HG02763 (cell line): ENCODE data around the gene FMR1NB.
A peak's percentile ranks its signal among the peaks of the same experiment; 100 is the strongest.

Source experiments
- ATAC-seq: cut with Tn5 transposase; IDR thresholded peaks from one replicate; pipeline ENCODE4 v1.9.1; 2021; ENCODE audit warnings: mild to moderate bottlenecking, moderate library complexity; ENCODE audit not compliant: unreplicated experiment

FMR1NB gene, protein sequence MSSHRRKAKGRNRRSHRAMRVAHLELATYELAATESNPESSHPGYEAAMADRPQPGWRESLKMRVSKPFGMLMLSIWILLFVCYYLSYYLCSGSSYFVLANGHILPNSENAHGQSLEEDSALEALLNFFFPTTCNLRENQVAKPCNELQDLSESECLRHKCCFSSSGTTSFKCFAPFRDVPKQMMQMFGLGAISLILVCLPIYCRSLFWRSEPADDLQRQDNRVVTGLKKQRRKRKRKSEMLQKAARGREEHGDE

DNA sequence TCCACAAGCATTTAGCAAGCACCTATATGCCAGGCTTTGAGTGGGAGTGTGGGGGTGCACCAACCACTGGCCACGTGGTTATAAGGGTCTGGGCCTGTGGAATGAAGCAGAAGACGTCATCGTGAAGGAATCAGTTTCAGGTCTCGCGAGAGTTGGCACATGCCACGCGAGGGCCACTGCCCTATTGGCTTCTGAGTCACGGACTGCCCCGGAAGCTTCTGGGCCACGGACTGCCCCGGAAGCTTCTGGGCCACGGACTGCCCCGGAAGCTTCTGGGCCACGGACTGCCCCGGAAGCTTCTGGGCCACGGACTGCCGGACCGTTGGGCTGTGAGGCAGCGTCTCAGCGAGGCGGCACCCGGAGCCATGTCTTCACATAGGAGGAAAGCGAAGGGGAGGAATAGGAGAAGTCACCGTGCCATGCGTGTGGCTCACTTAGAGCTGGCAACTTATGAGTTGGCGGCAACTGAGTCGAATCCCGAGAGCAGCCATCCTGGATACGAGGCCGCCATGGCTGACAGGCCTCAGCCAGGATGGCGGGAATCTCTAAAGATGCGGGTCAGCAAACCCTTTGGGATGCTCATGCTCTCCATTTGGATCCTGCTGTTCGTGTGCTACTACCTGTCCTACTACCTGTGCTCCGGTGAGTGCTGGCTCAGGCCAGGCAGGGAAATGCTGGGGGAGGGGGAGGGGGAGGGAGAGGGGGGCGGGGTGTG, at the start of gene FMR1NB:
FMR1NB (plus strand) TSS at position 300 of the 715 bp plus-strand sequence; CDS start at position 366, 66 bp downstream.
- no peak for ATAC-seq

DNA sequence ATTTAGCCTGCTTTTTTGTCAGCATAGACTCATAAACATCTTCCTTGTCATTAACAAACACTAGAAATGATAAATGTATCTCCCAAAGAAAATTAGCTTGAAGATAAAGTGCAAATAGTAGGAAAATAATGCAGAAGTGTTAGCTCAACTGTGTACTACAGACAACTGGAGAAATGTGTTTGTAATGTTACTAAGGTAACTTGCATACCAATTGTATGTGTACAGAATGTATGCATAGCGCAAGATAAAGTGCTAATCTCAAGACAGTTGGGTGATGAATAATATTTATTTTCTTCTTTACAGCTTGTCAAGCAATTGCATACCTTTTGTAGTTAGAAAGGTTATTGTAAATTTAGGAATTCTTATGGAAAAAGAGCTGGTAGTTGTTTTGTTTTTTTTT, 47.3 kb upstream of the FMR1NB start:
- no peak for ATAC-seq

DNA sequence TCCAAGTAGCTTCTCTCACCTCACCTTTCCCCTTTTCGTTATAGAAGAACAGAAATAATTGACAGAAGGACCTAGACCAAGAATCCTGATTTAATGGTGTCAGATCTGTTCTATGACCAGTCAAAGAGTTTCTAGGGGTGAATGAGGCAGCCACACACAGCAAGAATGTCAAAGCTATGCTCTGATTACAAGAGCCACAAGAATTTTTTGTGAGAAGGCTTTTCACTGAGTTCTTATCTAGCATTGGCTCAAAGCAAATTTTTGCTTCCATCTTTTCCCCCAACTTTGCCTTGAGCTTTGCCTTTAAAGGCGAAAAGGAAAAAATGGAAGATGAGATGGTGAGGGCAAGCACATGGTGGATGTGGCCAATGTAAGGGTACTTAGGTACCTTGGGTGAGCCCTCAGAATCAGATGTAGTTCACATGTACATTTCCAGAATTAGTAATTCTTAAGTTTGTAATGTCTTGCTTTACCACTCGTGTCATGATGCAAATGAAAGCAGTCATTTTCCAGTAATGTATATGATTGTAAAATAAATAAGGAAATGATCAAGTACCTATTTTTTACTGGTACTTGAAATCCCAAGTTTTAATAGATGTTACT, 45.9 kb upstream of the FMR1NB start:
- no peak for ATAC-seq

DNA sequence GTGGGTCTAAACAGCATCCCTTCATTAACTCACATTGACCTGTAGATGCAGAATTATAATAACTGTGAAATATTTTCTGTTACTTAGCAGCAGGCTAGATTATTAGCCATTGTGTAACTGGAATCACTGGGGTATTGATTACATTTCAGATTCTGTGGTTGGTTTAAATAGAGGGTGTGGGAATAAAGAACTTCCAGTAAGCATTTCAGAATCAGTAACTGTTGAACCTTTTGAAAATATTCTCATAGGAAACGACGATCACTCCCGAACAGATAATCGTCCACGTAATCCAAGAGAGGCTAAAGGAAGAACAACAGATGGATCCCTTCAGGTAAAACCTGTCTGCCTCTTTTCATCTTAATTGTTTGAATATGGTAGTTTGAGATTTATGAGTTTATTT, 35.9 kb upstream of the FMR1NB start:
- no peak for ATAC-seq

DNA sequence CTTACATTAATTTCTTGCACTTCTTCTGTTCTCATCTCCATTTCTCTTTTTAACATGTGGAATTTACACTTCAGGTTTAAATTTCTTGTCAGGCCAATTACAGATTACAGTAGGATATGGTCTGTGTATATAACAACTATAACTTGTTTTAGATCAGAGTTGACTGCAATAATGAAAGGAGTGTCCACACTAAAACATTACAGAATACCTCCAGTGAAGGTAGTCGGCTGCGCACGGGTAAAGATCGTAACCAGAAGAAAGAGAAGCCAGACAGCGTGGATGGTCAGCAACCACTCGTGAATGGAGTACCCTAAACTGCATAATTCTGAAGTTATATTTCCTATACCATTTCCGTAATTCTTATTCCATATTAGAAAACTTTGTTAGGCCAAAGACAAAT, 32.6 kb upstream of the FMR1NB start:
- no peak for ATAC-seq

DNA sequence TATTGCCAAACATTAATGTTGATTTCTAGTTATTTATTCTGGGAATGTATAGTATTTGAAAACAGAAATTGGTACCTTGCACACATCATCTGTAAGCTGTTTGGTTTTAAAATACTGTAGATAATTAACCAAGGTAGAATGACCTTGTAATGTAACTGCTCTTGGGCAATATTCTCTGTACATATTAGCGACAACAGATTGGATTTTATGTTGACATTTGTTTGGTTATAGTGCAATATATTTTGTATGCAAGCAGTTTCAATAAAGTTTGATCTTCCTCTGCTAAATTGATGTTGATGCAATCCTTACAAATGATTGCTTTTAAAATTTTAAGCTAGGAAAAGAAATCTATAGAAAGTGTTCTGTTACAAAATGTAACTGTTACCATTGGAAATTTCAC, 30.8 kb upstream of the FMR1NB start:
- ATAC-seq, result no peak

DNA sequence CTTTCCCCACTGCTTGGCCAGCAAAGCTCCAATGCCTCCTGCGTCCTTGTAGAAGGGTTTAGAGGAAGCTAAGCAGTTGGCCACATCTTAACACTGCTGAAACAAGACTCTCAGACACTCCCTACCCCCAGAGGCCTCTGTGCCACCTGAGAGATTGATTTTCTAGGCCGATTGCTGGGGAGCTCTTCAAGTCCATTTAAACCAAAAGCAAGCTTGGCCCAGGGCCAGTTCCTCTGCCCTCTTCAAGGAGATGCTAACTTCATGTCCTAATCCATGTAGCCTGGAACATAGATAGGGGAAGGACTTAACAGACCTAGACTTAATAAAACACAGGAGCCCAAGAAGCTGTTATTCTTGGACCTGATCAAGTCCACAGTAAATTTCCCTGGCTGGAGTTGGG, 27.2 kb upstream of the FMR1NB start:
- no peak for ATAC-seq

DNA sequence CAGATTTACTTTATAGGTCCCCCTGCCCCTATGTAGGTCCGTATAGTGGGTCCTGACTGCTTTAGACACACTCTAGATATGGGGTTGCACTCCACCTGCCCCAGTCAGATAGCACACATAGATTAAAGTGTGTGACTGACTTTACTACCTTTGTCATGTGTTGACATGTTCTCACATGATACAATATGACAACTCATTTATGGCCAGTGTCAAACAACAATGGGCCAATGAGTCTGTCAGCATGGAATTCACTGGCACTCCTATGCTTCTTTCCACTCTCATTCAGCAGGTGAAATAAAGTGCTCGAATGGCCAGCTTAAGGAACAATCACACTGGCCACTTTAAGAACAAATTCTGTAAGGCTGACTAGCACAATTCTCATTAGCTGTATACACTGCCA, 23.8 kb upstream of the FMR1NB start:
- ATAC-seq, result no peak

DNA sequence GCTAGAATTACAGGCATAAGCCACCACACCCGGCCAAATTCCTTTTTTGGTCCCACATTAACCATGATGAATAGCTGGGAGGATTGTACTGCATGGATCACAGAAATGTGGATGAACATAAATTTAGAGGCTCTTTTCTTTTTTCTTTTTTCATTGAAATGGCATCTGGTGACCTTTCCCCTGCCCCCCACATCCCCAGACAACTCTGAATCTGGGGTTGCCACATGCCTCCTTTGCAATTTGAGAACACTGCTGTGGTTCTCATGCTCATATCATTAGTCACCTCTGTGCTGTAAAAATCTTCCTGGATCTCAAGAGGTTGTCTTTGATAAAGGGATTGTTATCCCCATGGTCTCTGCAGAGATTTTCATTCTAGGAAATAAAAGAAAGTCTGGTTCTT, 22.8 kb upstream of the FMR1NB start:
- ATAC-seq, result no peak

DNA sequence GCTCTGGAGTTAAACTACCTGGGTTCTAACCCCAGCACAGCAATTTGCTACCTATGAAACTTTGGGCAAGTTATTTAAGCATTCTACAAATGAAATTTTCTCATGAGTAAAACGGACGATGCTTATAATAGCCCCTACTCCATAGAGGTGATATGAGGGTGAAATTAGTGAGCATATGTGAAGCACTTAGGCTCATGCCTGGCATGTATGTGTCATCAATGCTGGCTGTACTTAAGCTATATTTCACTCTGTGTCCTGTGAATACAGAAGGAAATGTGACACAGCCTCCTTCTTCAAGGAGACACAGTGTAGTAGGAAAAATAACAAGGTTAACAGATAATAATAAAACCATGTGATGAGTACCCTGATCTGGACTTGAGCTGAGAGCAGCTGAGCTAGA, 20.4 kb upstream of the FMR1NB start:
- no peak for ATAC-seq

DNA sequence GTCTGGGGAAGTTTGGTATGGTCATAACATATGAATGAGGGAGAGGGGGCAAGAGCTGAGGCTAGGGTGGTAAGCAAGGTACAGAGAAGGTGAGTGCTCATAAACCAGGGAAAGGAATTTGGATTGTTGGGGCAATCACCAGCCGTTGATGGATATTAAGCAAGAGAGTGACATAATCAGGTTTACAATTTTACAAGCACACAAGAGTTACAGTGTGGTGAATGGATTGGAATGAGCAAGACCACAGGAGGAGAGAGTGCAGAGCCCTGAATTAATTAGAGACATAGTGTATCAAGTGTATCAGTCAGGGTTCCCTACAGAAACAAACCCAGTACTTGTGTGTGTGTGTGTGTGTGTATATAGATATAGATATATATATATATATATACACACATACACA, 18.7 kb upstream of the FMR1NB start:
- ATAC-seq, result no peak

DNA sequence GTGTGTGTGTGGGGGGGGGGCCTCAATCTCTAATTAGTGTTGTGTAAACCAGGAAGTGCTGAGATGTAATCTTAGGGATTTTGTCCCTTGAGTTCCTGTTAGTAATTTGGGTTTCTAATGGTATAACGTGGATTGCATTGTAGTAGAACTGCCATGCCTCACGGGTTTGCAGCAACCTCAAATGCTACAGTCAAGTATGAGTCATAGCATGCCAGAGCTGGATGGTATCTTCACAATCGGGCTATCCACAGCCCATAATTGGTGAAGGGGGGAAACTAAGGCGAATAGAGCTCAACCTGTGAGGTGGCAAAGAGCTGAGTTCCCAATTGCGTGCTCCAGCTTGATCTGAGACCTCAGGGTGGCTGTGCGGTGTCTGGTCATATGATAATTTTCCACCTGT, 2.2 kb upstream of the FMR1NB start:
- ATAC-seq, result no peak

DNA sequence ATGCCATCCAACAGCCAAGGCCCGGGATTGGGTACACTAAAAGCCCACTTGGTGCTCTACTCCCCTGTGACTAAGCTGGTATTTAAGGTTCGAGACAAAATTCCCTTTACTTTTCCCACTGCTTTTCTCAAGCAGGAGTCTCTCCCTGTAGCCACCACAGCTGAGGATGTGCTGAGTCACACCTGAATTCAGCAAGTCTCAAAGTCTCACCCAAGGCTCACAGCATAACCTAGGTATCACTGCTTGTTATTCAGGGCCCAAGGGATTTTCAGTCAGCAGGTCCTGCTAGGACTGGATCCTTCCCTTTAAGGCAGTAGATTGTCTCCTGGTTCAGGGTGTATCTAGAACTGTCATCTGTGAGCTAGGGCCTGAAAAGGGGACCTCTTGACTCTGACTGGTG, 39.2 kb downstream of the FMR1NB start:
- ATAC-seq, result no peak

DNA sequence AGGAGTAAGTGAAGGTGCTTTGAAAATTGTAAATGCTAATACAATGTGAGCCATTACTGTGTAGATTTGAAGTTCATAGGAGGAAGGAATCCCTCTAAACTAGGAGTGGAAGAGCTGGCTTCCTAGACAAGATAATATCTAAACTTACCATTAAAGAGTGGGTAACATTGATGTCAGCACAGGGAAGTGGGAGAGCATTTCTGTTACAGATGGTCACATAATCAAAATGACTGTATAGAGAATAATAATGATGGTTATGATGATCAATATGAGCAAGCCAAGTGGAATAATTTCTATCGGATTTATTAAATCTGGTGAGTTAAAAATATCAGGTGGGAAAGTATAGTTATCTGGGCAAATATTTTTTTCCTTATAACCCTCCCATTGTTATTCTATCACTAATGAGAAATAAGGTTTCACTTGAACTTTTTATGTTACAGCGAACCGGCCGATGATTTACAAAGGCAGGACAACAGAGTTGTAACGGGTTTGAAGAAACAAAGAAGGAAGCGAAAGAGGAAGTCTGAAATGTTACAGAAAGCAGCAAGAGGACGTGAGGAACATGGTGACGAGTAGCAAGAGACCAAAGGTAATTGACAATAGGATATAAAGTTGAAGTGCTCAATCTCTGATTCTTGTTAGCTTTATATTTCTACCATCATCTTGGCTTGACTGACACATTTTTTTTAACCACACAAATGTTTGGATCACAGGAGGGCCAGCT, 43.5 kb downstream of the FMR1NB start:
- ATAC-seq, result peak; percentile 83

DNA sequence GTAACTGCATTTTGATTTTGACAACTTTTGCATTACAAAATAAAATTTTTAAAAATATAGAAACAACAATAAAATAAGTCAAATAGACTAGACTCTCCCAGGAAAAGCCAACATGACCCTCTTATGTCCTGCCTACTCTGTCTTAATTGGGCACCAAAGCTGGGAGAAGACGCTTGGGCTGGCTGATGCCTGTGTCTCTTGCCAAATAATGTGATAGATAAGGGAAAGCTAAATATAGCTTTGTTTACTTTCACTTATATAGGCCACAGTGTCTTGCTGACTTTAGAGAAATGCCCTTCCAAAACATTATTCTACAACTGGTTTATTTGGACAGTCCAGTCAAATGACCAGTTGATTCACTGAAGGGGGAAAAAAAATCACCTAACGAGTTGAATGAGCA, 54.2 kb downstream of the FMR1NB start:
- no peak for ATAC-seq

DNA sequence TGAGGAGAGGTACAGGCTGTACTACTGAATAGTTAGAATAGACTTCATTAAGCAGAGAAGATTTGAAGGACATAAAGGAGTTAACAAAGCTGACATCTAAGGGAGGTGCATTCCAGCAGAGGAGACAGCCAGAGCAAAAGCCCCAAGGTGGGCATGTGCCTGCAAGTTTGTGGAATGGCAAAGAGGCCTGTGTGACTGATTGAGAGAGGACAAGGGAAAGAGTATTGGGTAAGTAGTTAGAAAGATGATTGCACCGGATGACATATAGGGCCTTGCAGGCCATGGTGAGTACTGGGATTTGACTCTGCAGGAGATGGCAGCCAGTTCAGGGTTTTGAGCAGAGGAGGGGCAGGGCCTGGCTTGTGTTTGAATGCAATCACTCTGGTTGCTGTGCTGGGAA, 55.9 kb downstream of the FMR1NB start:
- ATAC-seq, result no peak

DNA sequence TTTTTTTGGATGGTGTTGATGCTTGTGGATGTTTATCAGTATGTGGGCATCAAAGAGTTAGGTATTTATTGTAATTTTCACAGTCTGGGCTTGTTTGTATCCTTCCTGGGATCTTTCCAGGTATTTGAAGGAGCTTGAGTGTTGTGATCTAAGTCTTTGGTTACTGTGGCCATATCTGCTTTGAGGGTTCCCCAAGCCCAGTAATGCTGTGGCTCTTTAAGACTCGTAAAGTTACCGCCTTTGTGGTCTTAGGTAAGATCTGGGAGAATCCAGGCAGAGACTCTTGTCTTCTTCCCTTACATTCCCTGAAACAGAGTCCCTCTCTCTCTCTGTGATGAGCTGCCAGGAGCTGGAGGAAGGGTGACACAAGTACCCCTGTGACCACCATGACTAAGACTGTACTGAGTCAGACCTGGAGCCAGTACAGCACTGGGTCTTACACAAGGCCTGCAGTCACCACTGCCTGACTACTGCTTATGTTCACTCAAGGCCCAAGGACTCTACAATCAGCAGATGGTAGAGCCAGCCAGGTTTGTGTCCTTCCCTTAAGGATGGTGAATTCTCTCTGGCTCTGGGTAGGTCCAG, 62.2 kb downstream of the FMR1NB start:
- no peak for ATAC-seq

DNA sequence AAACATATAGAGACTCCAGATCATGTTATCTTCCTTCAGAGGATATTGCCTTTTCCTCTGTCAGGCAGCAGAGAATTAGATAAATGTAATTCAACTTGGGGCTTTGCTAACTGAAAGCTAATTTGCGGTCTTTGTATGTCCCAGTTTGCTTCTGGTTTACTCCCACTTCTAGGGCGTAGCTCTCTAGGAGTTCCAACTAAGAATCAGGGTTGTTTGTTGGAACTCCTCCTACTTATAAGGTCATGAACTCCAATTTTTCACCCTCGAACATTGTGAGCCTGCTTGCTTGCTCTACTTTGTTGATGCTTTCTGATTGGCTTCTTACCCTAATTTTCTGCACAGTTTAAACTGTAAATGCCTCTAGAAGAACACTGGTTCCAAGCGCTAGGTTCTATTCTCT, 66.1 kb downstream of the FMR1NB start:
- no peak for ATAC-seq

DNA sequence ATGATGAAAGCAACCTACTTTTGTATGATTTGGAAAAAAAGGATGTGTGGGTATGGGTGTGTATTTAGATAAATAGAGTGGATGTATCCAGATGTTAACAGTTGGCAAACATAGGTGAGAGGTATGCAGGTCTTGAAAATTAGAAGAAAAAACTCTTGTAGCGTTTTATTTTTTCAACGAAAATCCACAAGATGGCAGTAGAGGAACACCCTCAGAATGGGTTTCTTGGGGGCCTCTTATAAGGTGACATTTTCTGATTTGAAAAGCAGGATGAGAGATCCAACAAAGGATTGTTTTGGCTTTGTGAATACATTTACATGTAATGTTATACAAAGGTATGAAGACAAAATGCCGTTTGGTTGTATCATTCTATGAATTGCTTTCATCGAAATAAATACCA, 68.3 kb downstream of the FMR1NB start:
- no peak for ATAC-seq

DNA sequence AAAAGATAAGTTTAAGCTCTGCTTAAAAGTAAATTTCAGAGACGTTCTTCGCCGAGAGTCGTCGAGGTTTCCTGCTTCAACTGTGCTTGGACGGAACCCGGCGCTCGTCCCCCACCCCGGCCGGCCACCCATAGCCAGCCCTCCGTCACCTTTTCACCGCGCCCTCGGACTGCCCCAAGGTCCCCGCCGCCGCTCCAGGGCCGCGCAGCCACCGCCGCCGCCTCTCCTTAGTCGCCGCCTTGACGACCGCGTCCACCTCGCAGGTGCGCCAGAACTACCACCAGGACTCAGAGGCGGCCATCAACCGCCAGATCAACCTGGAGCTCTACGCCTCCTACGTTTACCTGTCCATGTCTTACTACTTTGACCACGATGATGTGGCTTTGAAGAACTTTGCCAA, 70.8 kb downstream of the FMR1NB start:
- no peak for ATAC-seq

DNA sequence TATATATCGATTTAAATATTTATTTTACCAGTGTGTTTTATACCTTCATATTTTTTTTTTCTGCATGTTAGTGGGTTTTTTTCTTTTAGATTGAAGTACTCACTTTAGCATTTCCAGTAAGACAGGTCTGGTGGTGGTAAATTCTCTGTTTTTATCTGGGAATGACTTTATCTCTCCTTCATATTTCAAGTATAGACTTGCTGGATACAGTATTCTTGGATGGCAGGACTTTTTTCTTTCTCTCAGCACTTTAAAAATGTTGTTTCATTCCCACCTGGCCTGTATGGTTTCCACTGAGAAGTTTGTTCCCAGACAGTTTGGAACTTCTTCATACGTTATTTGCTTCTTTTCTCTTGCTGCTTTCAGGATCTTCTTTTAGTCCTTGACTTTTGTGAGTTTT, 86.1 kb downstream of the FMR1NB start:
- no peak for ATAC-seq
